ENCODE measurements around the gene SYCP2.

The SYCP2 gene

GRCh38 chr20:59850018-59850641 is 83.3 kb downstream of the SYCP2 start:
- DNase-seq (ENCODE audit: low read depth, low spot score): no peak
- H3K27ac ChIP-seq: no peak overlapping the region

GRCh38 chr20:59848182-59848581 is 85.3 kb downstream of the SYCP2 start:
- no peak overlapping the region for H3K27ac ChIP-seq
- DNase-seq (ENCODE audit: low read depth, low spot score): no peak

- DNase-seq (ENCODE audit: low read depth, low spot score): no peak
- H3K27ac ChIP-seq: no peak overlapping the region
Observed at GRCh38 chr20:59845472-59845871, 88.0 kb downstream of the SYCP2 start.

- H3K27ac ChIP-seq: no peak overlapping the region
- no peak for DNase-seq (ENCODE audit: low read depth, low spot score)
Observed at GRCh38 chr20:59839400-59839799, 94.0 kb downstream of the SYCP2 start.

- H3K27ac ChIP-seq: peak overlapping the region; percentile 49
- no peak for DNase-seq (ENCODE audit: low read depth, low spot score)
Observed at GRCh38 chr20:59837623-59838394, 95.6 kb downstream of the SYCP2 start.

GRCh38 chr20:59836767-59837166 is 96.7 kb downstream of the SYCP2 start:
- no peak for DNase-seq (ENCODE audit: low read depth, low spot score)

GRCh38 chr20:59835448-59836395 is 97.7 kb downstream of the SYCP2 start:
- peak overlapping the region; percentile 49 for H3K27ac ChIP-seq
- DNase-seq (ENCODE audit: low read depth, low spot score): no peak

More at GRCh38 chr20:59836767-59837166, 96.7 kb downstream of the SYCP2 start:
- H3K27ac ChIP-seq: peak overlapping the region; percentile 49

GRCh38 chr20:59835057-59835447 is 98.4 kb downstream of the SYCP2 start:
- H3K27ac ChIP-seq: peak overlapping the region; percentile 49
- no peak for DNase-seq (ENCODE audit: low read depth, low spot score)

- peak overlapping the region; percentile 89 for H3K27ac ChIP-seq
- DNase-seq (ENCODE audit: low read depth, low spot score): no peak
Observed at GRCh38 chr20:59832406-59833363, 100.8 kb downstream of the SYCP2 start.

- no peak for DNase-seq (ENCODE audit: low read depth, low spot score)
- H3K27ac ChIP-seq: peak overlapping the region; percentile 89
Observed at GRCh38 chr20:59831916-59832270, 101.5 kb downstream of the SYCP2 start.

GRCh38 chr20:59831024-59831915 is 102.2 kb downstream of the SYCP2 start:
- peak; percentile 24 for DNase-seq (ENCODE audit: low read depth, low spot score)

GRCh38 chr20:59830665-59831023 is 102.8 kb downstream of the SYCP2 start:
- H3K27ac ChIP-seq: peak overlapping the region; percentile 89
- no peak for DNase-seq (ENCODE audit: low read depth, low spot score)

More at GRCh38 chr20:59831024-59831915, 102.2 kb downstream of the SYCP2 start:
- H3K27ac ChIP-seq: peak overlapping the region; percentile 89

- no peak for DNase-seq (ENCODE audit: low read depth, low spot score)
- peak overlapping the region; percentile 89 for H3K27ac ChIP-seq
Observed at GRCh38 chr20:59829786-59830664, 103.4 kb downstream of the SYCP2 start.

GRCh38 chr20:59829054-59829785 is 104.2 kb downstream of the SYCP2 start:
- no peak for DNase-seq (ENCODE audit: low read depth, low spot score)
- H3K27ac ChIP-seq: peak overlapping the region; percentile 89

GRCh38 chr20:59828125-59829053 is 105.0 kb downstream of the SYCP2 start:
- no peak for DNase-seq (ENCODE audit: low read depth, low spot score)
- peak overlapping the region; percentile 84 for H3K27ac ChIP-seq

Data from epithelial cell of prostate (primary cell).